T follicular helper cell (primary cell): Measurements from ENCODE around the gene UBR2.
"Not testable (repeated sequence)": the region's sequence is repeated elsewhere in the genome, so short reads cannot be mapped to it uniquely, and the experiment has no call there.

Experiments used
- DNase-seq: peaks from one replicate; pipeline ENCODE4 v3.0.0-alpha.2; 2020; ENCODE audit warnings: low read depth

UBR2 gene

GRCh38 chr6:42726485-42727086 lies 162.8 kb downstream of the UBR2 start:
- DNase-seq: peak; percentile 63

- no peak for DNase-seq
Measured at GRCh38 chr6:42727087-42727611, 163.3 kb downstream of the UBR2 start.

DNA sequence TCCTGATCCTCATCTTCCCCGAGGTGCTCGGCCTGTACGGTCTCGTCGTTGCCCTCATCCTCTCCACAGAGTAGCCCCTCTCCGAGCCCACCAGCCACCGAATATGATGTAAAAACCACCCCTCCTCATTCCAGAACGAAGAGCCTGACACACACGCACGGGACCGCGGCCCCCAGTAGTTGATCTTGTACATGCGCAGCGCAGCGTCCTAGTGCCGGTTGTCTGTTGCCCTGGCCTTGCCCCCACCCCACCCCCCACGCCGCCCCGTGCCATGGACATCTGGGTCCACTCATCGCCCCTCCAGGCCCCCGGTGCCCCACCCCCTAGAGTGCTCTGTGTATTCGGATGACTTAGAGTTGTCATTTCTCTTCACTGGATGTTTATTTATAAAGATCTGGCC lies 163.8 kb downstream of the UBR2 start:
- no peak for DNase-seq

DNA sequence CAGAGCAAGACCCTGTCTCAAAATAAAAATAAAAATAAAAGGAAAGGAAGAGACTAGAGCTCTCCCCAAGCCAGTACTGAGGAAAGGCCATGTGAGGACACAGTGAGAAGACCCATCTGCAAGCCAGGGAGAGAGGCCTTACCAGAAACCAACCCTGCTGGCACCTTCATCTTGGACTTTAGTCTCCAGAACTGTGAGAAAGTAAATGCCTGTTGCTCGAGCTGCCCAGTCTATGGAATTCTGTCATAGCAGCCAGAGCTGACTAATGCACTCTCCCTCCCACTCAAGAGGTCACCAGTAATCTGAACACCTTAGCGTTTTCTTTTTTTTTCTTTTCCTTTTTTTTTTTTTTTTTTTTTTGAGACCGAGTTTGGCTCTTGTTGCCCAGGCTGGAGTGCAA lies 165.9 kb downstream of the UBR2 start:
- DNase-seq: no peak

DNA sequence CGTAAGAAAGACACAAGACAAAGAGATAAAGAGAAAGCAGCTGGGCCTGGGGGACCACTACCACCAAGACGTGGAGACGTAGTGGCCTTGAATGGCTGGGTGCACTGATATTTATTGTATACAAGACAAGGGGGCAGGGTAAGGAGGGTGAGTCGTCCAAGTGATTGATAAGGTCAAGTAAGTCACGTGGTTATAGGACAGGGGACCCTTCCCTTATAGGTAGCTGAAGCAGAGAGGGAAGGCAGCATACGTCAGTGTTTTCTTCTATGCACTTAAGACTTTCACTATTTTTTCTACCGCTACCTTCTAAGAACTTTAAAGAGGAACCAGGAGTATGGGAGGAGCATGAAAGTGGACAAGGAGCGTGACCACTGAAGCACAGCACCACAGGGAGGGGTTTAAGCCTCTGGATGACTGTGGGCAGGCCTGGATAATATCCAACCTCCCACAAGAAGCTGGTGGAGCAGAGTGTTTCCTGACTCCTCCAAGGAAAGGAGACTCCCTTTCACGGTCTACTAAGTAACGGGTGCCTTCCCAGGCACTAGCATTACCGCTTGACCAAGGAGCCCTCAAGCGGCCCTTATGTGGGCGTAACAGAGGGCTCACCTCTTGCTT lies 170.1 kb downstream of the UBR2 start:
- not testable (repeated sequence) for DNase-seq

DNA sequence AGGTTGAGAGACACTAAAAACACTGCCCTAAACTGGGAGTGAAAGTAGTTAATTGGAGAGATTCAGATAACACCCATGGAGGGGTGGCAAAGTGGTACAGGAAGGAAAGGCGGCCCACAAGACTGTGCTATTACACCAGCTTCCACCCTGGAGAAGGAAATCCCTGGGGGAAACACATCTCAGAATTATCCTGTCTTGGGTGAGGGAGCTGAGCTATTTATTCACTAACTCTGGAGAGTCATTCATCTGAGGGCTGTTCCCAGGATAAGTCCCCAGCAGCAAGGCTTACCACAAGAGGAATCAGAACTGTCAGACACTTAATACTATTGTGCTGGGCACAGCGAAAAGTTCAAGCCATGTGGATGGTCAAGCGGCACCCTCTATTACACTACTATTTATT lies 172.1 kb downstream of the UBR2 start:
- no peak for DNase-seq

DNA sequence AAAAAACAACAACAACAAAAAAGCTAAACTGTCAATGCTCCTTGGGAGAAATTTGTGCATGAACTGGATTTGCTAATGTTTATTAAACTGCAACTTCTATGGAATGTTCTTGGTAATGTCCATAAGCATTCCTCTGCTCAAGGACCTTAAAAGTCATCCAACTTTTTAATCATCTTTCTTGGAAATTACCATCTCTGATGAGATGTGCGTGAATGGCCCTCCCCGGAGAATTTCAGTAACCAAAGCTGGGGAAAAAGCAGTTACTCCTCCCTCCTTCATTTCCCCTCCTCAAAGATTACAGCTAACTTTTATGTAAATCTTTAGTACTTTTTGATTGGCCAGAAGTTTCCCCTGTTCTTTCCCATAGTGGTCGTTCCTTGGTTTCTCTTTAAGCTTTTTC lies 176.9 kb downstream of the UBR2 start:
- DNase-seq: no peak

- no peak for DNase-seq
Measured at GRCh38 chr6:42742116-42742894, 178.5 kb downstream of the UBR2 start.
